Measurements from ENCODE around the gene FTCD. TPM values are rescaled to one million over a fixed set of nuclear protein-coding genes. Genes with fewer than 3 reads are reported as not detected.
A peak's percentile ranks its signal among the peaks of the same experiment; 100 is the strongest.
"Not testable (repeated sequence)": the region's sequence is repeated elsewhere in the genome, so short reads cannot be mapped to it uniquely, and the experiment has no call there.

Gene FTCD
- total RNA-seq, 2 donors from 2014 or later, result 0.27 TPM; not detected in 1

DNA sequence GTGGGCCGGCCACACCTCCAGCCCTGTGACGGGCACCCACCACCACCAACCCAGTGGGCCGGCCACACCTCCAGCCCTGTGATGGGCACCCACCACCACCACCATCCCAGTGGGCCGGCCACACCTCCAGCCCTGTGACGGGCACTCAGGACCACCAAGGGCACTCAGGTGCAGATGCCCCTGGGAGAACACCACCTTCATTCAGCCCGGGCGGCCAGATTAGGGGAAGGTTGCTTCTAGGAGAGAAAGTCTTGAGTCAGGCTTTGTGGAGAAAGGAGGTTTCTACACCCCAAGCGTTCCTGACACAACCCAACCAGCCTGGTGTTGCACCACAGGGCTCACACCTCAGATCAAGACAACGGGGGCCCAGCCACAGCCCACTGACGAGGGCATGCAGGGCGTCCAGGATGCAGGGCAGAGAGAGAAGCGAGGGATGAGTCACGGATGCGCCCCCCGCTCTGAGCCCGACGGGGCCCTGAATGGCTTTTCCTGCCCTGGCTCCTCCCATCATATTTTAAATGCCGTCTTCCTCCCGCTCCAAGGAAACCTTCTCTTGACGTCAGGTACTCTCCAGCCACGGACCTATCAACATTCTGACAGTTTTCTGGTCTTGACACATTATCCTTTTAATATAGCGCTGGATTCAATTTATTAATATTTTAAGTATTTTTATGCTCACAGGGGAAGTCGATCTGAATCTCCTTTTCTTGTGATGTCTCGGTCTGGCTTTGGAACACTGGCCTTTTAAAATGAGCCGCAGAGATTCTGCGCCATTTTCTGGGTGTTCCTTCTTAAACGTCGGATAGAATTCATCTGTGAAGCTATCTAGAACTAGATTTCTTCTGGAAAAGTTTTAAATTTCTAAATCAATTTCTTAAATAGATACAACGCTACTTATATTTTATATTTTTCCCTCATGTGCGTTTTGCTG, 29.5 kb upstream of the FTCD start:
- H3K27me3 ChIP-seq (replicated peaks; ENCODE audit: insufficient read depth), result no peaks in the 10 kb centered on the region
- ATAC-seq (ENCODE audit: insufficient number of reproducible peaks, low FRiP score, low read depth) (peak; percentile 54), DNase-seq (ENCODE audit: low spot score) (no peak)
- H3K27ac ChIP-seq, result peak overlapping the region; percentile 39 to 79
- peaks cover 8% of the 10 kb centered on the region for H3K36me3 ChIP-seq
- TF ChIP-seq, protein P1, sequence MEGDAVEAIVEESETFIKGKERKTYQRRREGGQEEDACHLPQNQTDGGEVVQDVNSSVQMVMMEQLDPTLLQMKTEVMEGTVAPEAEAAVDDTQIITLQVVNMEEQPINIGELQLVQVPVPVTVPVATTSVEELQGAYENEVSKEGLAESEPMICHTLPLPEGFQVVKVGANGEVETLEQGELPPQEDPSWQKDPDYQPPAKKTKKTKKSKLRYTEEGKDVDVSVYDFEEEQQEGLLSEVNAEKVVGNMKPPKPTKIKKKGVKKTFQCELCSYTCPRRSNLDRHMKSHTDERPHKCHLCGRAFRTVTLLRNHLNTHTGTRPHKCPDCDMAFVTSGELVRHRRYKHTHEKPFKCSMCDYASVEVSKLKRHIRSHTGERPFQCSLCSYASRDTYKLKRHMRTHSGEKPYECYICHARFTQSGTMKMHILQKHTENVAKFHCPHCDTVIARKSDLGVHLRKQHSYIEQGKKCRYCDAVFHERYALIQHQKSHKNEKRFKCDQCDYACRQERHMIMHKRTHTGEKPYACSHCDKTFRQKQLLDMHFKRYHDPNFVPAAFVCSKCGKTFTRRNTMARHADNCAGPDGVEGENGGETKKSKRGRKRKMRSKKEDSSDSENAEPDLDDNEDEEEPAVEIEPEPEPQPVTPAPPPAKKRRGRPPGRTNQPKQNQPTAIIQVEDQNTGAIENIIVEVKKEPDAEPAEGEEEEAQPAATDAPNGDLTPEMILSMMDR (IDR thresholded peaks at IDR 0.05), result no peak
- peaks cover 0 to 3% of the 10 kb centered on the region in 2 donors for H3K4me1 ChIP-seq (ENCODE audit: control insufficient read depth in 1 of 2, low read depth in 2 of 2)
- H3K4me3 ChIP-seq, result peak overlapping the region; percentile 85
- H3K9me3 ChIP-seq, result no peaks in the 10 kb centered on the region

- ATAC-seq (ENCODE audit: insufficient number of reproducible peaks, low FRiP score, low read depth), result peak; percentile 58
- DNase-seq (ENCODE audit: low spot score), result no peak
These were observed 28.7 kb upstream of the FTCD start, which contains the start of gene SPATC1L for GRCh38 chr21:46183910-46184624. Gene SPATC1L (minus strand): TSS chr21:46184459. CDS start chr21:46182816, 1,643 bp downstream.

GRCh38 chr21:46183337-46183909, 28.0 kb upstream of the FTCD start:
- H3K27ac ChIP-seq; ATAC-seq (ENCODE audit: insufficient number of reproducible peaks, low FRiP score, low read depth); H3K27me3 ChIP-seq (replicated peaks; ENCODE audit: insufficient read depth); DNase-seq (ENCODE audit: low spot score); H3K36me3 ChIP-seq; H3K9me3 ChIP-seq; H3K4me1 ChIP-seq (ENCODE audit: control insufficient read depth in 1 of 2, low read depth in 2 of 2): not testable (repeated sequence)
- H3K4me3 ChIP-seq, result peak overlapping the region; percentile 85

More at GRCh38 chr21:46183910-46184624, 28.7 kb upstream of the FTCD start, which contains the start of gene SPATC1L:
- Histone ChIP-seq H3K27ac (peak within 1 kb of the TSS; percentile 39 to 79), H3K27me3 (replicated peaks; ENCODE audit: insufficient read depth) (no peaks in the 10 kb centered on the region), H3K4me3 (peak within 1 kb of the TSS; percentile 85), H3K36me3 (peaks cover 3% of the 10 kb centered on the region), H3K4me1 (ENCODE audit: control insufficient read depth in 1 of 2, low read depth in 2 of 2) (peaks cover 0 to 3% of the 10 kb centered on the region in 2 donors), H3K9me3 (no peaks in the 10 kb centered on the region)
- TF ChIP-seq, protein P1 (IDR thresholded peaks at IDR 0.05), result no peak

DNA sequence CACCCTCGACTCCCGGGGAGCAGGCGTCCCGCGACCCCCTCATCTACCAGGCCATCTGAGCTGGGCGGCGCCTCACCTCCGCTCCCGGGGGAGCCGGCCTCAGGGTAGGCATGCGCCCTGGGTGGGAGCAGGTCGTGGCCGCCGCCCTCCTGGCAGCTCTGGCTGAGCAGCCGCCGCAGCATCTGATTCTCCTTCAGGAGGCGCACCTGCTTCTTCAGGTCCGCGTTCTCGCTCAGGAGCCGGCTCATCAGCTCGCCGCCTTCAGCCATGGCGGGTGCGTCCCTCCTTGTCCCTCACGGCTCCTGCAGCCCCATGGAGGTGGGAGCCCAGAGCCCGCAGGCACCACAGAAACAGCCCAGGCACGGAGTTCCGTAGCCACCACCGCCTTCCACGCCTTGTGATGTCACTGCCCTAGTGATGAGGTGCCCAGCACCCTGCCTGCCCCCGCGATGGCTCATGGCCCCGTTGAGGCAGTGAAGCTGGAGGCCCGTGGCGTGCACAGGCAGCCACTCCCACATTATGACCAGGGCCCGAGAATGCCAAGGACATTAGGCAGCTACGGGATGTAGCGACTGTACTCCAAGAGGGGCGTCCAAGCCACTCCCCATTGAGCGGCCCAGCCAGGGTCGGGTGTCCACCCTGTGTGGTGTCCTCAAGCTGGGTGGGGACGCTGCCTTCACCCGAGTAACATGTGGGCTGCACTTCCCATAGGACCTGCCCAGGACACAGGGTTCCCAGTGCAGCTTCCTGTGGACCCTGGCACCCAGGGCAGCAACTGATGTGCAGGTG, 27.4 kb upstream of the FTCD start:
- Histone ChIP-seq H3K27ac (no peak overlapping the region), H3K36me3 (no peaks in the 10 kb centered on the region), H3K27me3 (replicated peaks; ENCODE audit: insufficient read depth) (no peaks in the 10 kb centered on the region), H3K9me3 (no peaks in the 10 kb centered on the region), H3K4me1 (ENCODE audit: control insufficient read depth in 1 of 2, low read depth in 2 of 2) (peaks cover 0 to 3% of the 10 kb centered on the region in 2 donors), H3K4me3 (no peak overlapping the region)
- TF ChIP-seq, protein P1 (IDR thresholded peaks at IDR 0.05), result no peak
- ATAC-seq (ENCODE audit: insufficient number of reproducible peaks, low FRiP score, low read depth) (no peak), DNase-seq (ENCODE audit: low spot score) (no peak)

DNA sequence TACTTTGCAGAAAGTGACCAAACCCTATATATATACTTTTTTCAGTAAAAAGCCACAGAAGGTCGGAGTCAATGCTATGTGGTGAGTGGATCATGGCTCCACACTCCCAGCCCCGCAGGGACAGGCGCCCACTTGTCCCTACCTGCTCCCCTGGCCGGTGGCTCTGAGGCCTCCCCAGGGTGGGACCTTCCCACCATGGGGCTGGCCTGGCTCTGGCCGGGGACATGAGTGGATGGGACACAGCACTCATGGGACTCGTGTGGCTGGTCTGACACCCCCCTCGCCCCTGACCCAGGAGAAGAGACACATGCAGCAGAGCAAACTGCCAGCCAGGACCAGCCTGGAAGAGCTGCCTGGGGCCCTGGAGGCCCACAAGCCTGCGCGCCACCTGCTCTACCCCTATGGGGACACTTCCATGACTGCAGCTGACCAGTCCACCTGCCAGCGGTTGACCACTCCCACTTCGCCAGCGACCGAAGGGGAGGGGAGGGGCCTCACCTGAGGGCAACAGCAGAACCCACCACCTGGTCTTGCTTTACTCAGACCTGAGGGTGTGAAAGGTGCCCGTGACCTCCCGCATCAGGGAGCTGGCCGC, 26.7 kb upstream of the FTCD start:
- DNase-seq (ENCODE audit: low spot score) (no peak), ATAC-seq (ENCODE audit: insufficient number of reproducible peaks, low FRiP score, low read depth) (no peak)
- Histone ChIP-seq H3K27ac (no peak overlapping the region), H3K9me3 (no peaks in the 10 kb centered on the region), H3K27me3 (replicated peaks; ENCODE audit: insufficient read depth) (no peaks in the 10 kb centered on the region), H3K4me1 (ENCODE audit: control insufficient read depth in 1 of 2, low read depth in 2 of 2) (peaks cover 0 to 3% of the 10 kb centered on the region in 2 donors), H3K4me3 (no peak overlapping the region), H3K36me3 (no peaks in the 10 kb centered on the region)
- TF ChIP-seq, protein P1 (IDR thresholded peaks at IDR 0.05), result no peak

All from thoracic aorta (tissue), 2 donors.